Effector memory CD4-positive, alpha-beta T cell (primary cell): ENCODE results near the gene HDGFL3.
"Not testable (repeated sequence)": the region's sequence is repeated elsewhere in the genome, so short reads cannot be mapped to it uniquely, and the experiment has no call there.

Experiments
- DNase-seq, 3 donors: peaks; one replicate each; pipeline ENCODE4 v3.0.0-alpha.2; 2020
- H3K27ac ChIP-seq: 2 replicates; pipeline ENCODE4 v1.7.0; 2013; ENCODE audit warnings: mild to moderate bottlenecking, low read length, moderate library complexity; ENCODE audit not compliant: insufficient read depth, poor library complexity, severe bottlenecking
- H3K27me3 ChIP-seq: replicated peaks from 2 replicates; pipeline ENCODE4 v1.7.0; 2013; ENCODE audit warnings: mild to moderate bottlenecking, low read length; ENCODE audit not compliant: insufficient read depth, control insufficient read depth, poor library complexity, severe bottlenecking
- H3K36me3 ChIP-seq: 2 replicates; pipeline ENCODE4 v1.7.0; 2013; ENCODE audit warnings: mild to moderate bottlenecking, low read length, moderate library complexity; ENCODE audit not compliant: control insufficient read depth, insufficient read depth
- H3K4me1 ChIP-seq: 2 replicates; pipeline ENCODE4 v1.7.0; 2013; ENCODE audit warnings: low read length, mild to moderate bottlenecking; ENCODE audit not compliant: control insufficient read depth, insufficient read depth, poor library complexity, severe bottlenecking
- H3K4me3 ChIP-seq: 2 replicates; pipeline ENCODE4 v1.7.0; 2013; ENCODE audit warnings: low read length, low read depth, mild to moderate bottlenecking; ENCODE audit not compliant: insufficient read depth, poor library complexity, severe bottlenecking
- H3K9me3 ChIP-seq: 2 replicates; pipeline ENCODE4 v1.7.0; 2013; ENCODE audit warnings: mild to moderate bottlenecking, low read length, moderate library complexity; ENCODE audit not compliant: control insufficient read depth

Gene HDGFL3

DNA sequence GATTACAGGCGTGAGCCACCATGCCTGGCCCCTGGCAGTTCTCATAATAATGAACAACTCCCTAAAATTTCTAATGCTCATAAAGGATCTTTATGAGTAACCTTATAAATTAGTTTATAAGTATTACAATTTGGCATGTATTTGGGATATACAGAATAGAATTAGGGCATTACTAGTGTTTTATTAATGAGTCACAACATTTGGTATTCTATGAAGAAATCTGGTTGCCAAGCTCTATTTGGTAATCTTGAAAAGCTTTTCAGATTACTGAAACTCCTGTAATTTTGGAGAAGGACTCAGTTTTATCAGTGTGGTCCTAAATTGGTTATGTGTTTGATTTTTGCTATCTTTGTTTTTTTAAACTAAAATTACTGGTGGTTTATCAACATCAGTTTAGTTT lies 54.3 kb downstream of the HDGFL3 start:
- H3K27me3 ChIP-seq = no peaks in the 10 kb centered on the region
- no peak overlapping the region for H3K27ac ChIP-seq
- no peaks in the 10 kb centered on the region for H3K9me3 ChIP-seq
- DNase-seq = no peak
- no peaks in the 10 kb centered on the region for H3K36me3 ChIP-seq
- H3K4me3 ChIP-seq = no peak overlapping the region
- no peaks in the 10 kb centered on the region for H3K4me1 ChIP-seq

DNA sequence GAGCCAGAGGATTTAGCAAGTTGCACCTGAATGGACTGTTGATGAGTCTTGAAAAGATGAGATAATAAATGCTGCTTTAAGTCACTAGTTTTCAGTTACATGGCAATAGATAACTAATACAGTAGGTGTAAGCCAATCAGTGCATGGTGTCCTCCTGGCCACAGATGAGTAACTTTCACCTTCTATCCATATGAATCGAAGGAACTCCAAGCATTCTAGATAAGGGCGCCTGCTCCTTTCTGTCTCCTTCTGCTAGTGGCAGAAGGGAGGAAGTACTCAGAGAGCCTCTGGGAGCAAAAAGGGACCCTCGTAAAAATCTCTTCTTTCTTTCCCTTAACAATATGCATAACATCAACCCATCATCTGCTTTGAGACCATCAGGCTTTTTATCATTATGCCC lies 62.9 kb downstream of the HDGFL3 start:
- no peaks in the 10 kb centered on the region for H3K27me3 ChIP-seq
- H3K27ac ChIP-seq = no peak overlapping the region
- no peak for DNase-seq
- no peaks in the 10 kb centered on the region for H3K4me1 ChIP-seq
- no peaks in the 10 kb centered on the region for H3K9me3 ChIP-seq
- H3K4me3 ChIP-seq = no peak overlapping the region
- H3K36me3 ChIP-seq = no peaks in the 10 kb centered on the region

DNA sequence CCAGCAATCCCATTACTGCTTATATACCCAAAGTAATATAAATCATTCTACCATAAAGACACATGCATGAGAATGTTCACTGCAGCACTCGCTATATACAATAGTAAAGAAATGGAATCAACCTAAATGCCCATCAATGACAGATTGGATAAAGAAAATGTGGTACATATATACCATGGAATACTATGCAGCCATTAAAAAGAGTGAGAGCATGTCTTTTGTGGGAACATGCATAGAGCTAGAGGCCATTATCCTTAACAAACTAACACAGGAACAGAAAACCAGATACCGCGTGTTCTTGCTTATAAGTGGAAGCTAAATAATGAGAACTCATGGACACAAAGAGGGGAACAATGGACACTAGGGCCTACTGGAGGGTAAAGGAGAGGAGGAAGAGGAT lies 65.5 kb downstream of the HDGFL3 start:
- not testable (repeated sequence) for H3K27ac ChIP-seq, DNase-seq, H3K4me3 ChIP-seq, H3K36me3 ChIP-seq, H3K4me1 ChIP-seq, H3K9me3 ChIP-seq, H3K27me3 ChIP-seq

DNA sequence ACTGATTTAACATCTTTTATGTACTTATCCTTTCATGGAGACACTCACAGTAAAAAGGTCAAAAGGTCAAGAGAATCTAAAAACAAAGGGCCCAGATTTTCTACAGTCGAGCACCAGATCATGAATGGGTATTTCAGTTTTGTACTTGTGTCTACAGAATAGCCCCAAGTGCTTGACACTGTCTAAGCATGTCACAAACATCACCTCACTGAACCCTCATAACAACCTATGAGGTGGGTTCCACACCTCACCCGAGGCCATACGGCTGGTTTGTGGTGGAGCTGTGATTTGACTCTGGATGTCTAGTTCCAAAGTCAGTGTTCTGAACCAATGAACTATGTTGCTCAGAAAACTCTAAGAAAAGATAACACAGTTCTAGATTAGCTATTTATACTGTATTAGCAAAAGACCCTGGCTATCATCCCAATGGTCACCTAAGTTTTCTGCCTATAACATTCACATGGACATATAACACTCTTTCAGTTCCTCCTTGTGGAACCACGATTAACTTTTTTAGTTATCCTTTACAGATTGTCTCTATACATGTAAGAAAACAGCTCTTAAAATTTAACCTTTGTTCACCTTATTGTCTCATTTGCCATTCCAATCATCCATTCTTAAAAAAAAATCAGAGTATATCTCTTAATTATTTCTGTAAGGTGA lies 74.6 kb downstream of the HDGFL3 start:
- H3K27me3 ChIP-seq = no peaks in the 10 kb centered on the region
- no peak overlapping the region for H3K27ac ChIP-seq

DNA sequence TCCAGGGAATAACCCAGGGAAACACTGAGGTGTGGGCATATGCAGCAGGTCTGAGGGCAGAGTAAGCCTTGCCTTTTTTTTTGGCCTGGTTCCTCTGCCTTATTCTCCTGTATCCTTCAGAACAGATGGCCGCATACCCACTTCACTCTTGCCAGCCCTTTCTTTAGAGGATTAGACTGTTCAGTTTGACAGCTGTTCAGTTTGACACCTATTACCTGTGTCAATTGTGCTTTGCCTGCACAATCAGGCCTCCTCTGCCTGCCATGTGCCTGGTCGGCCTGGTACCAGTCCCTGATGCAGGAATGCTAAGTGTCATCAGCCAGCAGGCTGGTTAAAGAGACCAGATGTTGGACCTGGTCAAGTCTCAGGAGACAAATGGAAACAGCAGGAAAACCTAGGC lies 77.8 kb downstream of the HDGFL3 start:
- H3K27ac ChIP-seq = no peak overlapping the region
- H3K4me1 ChIP-seq = no peaks in the 10 kb centered on the region
- no peak for DNase-seq
- no peaks in the 10 kb centered on the region for H3K36me3 ChIP-seq
- H3K4me3 ChIP-seq = no peak overlapping the region
- no peaks in the 10 kb centered on the region for H3K27me3 ChIP-seq
- H3K9me3 ChIP-seq = no peaks in the 10 kb centered on the region

More for the DNA sequence above, 74.6 kb downstream of the HDGFL3 start:
- no peak for DNase-seq
- Histone ChIP-seq H3K36me3 (no peaks in the 10 kb centered on the region), H3K4me1 (no peaks in the 10 kb centered on the region), H3K4me3 (no peak overlapping the region), H3K9me3 (no peaks in the 10 kb centered on the region)

DNA sequence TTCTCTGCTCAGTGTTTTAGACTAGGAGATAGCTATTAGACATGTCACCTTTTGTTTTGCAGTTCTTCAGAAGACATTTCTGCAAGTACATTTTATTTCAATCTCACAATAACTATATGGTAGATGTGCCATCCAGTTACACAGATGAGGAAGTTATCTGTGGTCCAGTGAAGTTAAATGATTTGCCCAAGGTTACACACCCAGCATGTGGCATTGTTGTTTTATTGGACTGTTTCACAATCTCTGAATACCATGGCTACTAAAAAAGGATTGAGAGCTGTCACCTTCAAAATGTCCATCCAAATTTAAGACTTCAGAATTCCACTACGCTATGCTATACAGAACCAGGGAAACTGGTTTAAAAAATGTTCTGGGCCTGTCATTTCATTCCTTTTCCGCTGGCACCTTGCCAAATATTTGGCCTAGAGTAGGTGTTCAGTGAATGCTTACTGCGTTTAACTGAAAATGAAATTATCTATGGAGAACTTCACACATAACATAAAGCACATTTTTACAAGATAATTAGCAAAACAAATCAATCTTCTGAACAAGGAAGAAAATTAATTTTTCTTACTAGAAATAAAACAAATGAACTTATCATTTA lies 80.0 kb downstream of the HDGFL3 start:
- no peak overlapping the region for H3K4me3 ChIP-seq
- H3K9me3 ChIP-seq = no peaks in the 10 kb centered on the region
- no peak overlapping the region for H3K27ac ChIP-seq
- DNase-seq = no peak
- no peaks in the 10 kb centered on the region for H3K27me3 ChIP-seq
- H3K4me1 ChIP-seq = no peaks in the 10 kb centered on the region
- no peaks in the 10 kb centered on the region for H3K36me3 ChIP-seq

DNA sequence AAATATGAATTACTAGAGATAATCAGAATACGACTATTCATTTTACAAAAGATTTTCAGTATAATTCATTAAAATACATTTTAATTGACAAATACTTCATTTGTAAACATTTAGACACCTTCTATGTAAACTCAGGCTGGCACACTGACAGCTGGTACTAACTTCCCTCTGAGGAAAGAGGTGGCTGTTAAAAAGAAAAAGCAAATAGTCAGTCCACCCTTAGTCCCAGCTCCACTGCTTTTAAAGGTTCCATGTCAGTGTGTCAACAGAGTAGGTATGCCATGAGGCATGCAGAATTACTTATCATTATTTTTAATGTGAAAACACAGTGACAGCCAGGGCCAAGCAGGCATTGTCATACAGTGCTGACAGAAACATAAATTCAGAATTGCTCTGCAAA lies 84.1 kb downstream of the HDGFL3 start:
- Histone ChIP-seq H3K9me3 (no peaks in the 10 kb centered on the region), H3K27ac (no peak overlapping the region), H3K36me3 (no peaks in the 10 kb centered on the region), H3K4me3 (no peak overlapping the region), H3K4me1 (no peaks in the 10 kb centered on the region), H3K27me3 (no peaks in the 10 kb centered on the region)
- no peak for DNase-seq

DNA sequence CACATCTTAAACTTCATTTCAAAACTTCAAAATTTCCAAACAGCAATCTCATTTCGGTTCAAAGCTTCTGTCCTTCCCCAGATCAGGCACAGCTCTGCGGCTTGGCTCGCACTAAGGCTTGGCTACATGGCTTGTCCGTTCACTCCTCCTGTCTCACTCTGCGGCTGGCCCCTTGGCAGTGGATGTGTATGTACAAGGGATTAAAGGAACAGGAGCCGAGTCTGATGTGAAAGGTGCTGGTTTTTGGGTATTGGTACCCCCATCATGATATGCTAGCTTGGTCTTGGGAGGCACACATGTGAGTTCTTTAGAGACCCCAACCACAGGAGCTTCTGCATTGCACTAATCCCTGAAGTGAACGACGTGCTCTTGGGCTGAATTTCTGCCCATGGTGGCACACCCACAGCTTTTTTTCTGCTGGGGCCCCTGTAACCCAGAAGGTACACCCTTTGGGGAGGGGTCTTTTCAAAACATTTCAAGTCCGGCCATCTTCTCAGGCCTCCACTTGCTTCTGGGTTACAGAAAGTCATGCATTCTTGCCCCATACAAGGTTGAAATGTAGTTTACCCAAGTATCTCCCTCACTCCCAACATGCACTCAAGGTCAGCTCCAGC lies 87.5 kb downstream of the HDGFL3 start:
- no peak for DNase-seq
- Histone ChIP-seq H3K9me3 (no peaks in the 10 kb centered on the region), H3K4me3 (no peak overlapping the region), H3K36me3 (no peaks in the 10 kb centered on the region), H3K27ac (no peak overlapping the region), H3K4me1 (no peaks in the 10 kb centered on the region), H3K27me3 (no peaks in the 10 kb centered on the region)

DNA sequence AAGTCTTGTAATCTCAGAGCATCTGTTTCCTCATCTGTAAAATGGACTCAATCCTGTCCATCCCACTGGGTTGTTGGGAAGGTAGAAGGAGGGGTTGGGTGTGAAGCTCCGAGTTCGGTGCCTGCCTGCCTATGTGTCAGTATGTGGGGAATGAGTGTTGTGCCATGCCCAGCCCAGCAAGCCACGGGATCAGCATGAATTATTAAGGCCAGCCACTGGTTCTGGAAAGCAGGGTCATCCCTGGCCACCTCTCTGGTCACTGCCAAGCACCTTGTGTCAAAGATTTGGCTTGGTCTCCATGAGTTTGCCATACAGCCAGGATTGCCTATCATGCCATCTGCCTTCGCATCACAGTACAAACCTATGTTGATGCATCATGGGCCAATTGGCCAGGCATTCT lies 88.7 kb downstream of the HDGFL3 start:
- Histone ChIP-seq H3K4me1 (no peaks in the 10 kb centered on the region), H3K27ac (no peak overlapping the region), H3K4me3 (no peak overlapping the region), H3K9me3 (no peaks in the 10 kb centered on the region), H3K36me3 (no peaks in the 10 kb centered on the region), H3K27me3 (no peaks in the 10 kb centered on the region)
- no peak for DNase-seq

DNA sequence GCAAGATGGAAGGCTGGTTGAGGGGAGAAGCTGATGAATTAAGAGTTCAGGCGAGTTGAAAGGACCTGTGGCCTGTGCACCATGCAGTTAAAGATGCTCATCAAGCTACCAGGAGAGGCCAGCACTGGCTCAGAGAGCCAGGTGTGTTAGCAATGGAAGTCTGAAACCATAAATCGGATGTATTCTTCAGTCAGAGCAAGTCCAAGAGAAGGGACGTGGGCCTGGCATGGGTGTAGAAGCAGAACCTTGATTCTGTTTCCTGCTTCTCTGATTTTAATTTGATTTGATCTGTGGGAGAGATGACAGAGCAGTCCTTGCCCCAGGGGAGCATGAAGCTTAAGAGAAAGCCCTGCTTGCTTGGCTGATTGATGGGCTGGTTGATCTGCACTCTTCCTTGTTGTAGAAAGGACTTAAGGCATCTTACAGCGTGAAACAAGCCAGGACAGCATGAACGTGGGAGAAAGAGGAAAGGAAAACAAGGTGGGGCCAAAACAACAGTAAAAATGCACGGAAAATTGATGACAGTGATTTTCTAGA lies 89.3 kb downstream of the HDGFL3 start:
- Histone ChIP-seq H3K4me3 (no peak overlapping the region), H3K36me3 (no peaks in the 10 kb centered on the region), H3K4me1 (no peaks in the 10 kb centered on the region), H3K9me3 (no peaks in the 10 kb centered on the region), H3K27ac (no peak overlapping the region), H3K27me3 (no peaks in the 10 kb centered on the region)
- DNase-seq = no peak
